Breast epithelium (tissue), 3 donors: ENCODE measurements around the gene BMP5.

Experiments
- CTCF ChIP-seq, 3 donors: fragments of 450-650 bp; IDR thresholded peaks; one replicate each; pipeline ENCODE4 v1.5.1; 2016 to 2017; ENCODE audit warnings: antibody characterized with exemption in 3 of 3, mild to moderate bottlenecking in 3 of 3, moderate library complexity in 3 of 3
- POLR2A ChIP-seq: fragments of 450-650 bp; IDR thresholded peaks from one replicate; pipeline ENCODE4 v1.6.1; 2016; ENCODE audit warnings: antibody characterized with exemption, mild to moderate bottlenecking, moderate library complexity
- POLR2AphosphoS5 ChIP-seq, 3 donors: sonication (generic); formaldehyde crosslinking; IDR thresholded peaks; one replicate each; pipeline ENCODE4 v1.6.1; 2017; ENCODE audit warnings: antibody characterized with exemption in 3 of 3

GRCh38 chr6:55714831-55715230 lies 160.6 kb downstream of the BMP5 start:
- TF ChIP-seq CTCF (IDR thresholded peaks at IDR 0.05) = no peak
- TF ChIP-seq POLR2A = no peak
- no peak for TF ChIP-seq POLR2AphosphoS5 (IDR thresholded peaks at IDR 0.05)
